GM12874 (cell line): Measurements from ENCODE around the gene NKX1-2.

Experiments
- TF ChIP-seq, protein P1 (sequence below): IDR thresholded peaks from 2 replicates; pipeline ENCODE4 v1.5.1; 2011; ENCODE audit warnings: low read depth, mild to moderate bottlenecking, control low read depth, low read length, moderate library complexity; ENCODE audit not compliant: insufficient read depth

NKX1-2 gene

GRCh38 chr10:124450012-124450782, at the start of gene NKX1-2:
TSS of gene NKX1-2 (minus strand) at chr10:124450035. CDS start at chr10:124449943, 92 bp downstream.
- TF ChIP-seq, protein P1, sequence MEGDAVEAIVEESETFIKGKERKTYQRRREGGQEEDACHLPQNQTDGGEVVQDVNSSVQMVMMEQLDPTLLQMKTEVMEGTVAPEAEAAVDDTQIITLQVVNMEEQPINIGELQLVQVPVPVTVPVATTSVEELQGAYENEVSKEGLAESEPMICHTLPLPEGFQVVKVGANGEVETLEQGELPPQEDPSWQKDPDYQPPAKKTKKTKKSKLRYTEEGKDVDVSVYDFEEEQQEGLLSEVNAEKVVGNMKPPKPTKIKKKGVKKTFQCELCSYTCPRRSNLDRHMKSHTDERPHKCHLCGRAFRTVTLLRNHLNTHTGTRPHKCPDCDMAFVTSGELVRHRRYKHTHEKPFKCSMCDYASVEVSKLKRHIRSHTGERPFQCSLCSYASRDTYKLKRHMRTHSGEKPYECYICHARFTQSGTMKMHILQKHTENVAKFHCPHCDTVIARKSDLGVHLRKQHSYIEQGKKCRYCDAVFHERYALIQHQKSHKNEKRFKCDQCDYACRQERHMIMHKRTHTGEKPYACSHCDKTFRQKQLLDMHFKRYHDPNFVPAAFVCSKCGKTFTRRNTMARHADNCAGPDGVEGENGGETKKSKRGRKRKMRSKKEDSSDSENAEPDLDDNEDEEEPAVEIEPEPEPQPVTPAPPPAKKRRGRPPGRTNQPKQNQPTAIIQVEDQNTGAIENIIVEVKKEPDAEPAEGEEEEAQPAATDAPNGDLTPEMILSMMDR, result no peak

DNA sequence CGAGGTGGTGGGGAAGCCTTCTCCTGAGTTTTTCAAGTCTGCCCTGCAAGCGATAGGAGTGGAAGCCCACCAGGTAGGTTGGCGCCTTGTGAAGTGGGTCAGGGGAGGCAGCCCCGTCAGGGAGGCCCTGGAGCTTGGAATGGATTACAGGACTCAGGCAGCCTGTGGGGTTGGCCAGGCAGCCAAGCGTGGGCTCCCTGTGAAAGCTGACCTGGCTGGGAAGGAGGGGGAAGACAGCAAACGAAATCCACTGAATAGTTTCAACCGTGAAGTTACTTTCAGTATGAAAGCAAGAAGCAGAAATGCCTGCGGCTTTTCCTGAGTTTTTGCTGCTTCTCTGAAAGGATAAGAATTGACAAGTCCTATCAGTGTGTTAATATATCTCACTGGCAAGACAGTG, 48.2 kb upstream of the NKX1-2 start:
- TF ChIP-seq, protein P1, result no peak

DNA sequence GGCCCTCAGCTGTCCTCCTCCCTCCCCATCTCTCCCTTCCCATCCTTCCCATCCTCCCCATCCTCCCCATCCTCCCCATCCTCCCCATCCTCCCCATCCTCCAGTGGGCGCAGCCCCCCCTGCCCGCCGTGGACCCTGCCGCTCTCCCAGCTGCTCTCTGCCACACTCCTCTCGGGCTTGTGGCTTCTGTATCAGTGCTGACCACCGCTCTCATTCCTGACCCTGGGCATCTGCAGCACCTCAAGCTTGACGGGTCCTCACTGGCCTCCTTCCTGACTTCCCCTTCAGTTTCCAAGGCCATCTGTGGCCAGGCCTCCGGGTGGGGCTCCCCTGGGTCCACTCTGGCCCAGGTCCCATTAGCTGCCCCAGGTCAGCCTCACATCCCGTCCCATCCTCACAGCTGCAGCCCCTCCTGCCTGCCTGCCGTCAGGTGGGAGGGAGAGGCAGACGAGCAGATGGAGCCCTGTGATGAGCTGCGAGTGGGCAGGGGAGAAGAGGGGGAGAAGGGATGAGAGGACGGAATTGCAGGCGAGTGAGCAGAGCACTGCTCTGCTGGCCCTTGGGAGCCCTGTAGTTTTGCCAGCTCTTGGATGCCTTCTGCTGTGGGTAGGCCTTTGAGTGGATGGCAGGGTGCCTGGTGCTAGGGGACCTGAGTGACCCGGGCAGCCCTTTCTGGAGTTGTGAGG, 47.5 kb upstream of the NKX1-2 start:
- TF ChIP-seq, protein P1, result no peak

DNA sequence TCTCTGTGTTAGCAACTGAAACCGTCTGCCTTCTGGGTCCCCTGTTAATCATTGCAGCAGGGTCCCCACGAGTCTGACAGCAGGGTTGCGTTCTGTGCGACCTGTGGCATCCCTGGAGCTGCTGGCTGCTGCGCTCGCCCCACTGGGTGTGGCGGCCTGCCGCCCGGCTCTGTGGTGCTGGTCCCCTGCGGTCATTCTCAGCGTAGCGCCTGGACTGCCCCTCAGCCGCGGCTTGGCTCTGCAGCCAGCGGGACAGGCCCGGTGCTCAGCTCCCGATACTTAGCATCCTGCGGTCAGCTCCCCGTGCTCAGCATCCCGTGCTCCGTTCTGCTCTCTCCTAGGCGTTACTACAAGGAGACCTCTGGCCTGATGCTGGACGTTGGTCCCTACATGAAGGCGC, 46.8 kb upstream of the NKX1-2 start:
- TF ChIP-seq, protein P1, result no peak

GRCh38 chr10:124496150-124496549, 46.3 kb upstream of the NKX1-2 start:
- TF ChIP-seq, protein P1, result no peak

DNA sequence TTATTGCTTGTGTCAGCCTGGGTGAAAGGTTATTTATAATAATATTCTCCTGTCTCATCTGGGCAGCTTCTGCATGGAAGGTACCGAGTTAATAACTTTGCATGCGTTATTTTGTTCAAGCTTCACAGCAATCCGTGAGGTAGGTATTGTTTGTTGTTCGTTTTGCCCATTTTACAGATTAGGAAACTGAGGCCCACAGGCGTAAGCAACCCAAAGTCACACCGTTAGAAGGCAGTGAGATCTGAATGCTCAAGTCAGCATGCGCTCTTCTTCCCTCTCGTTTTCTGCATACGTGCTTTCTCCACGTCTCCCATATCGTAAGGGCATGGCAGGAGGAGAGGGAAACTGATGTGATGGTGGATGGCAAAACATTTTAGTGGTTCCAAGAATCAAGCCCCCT, 45.9 kb upstream of the NKX1-2 start:
- TF ChIP-seq, protein P1, result no peak

GRCh38 chr10:124495162-124495561, 45.3 kb upstream of the NKX1-2 start:
- TF ChIP-seq, protein P1, result no peak
